Placental epithelial cell (primary cell): Measurements from ENCODE around the gene HOXA1. TPM values are rescaled to one million over a fixed set of nuclear protein-coding genes. Genes with fewer than 3 reads are reported as not detected.

Experiments
- small RNA-seq: library from RNA; depleted of rRNA; stranded (forward); fragments of <200 nt; gene quantifications from one replicate; pipeline ENCODE3, GENCODE V24; 2012
- total RNA-seq: library from RNA; depleted of rRNA; stranded (reverse); fragments of >200 nt; gene quantifications from 2 replicates; pipeline ENCODE4 v1.2.3, GENCODE V29; 2012

HOXA1 gene
- 1.2 and 1.5 TPM in 2 replicates for total RNA-seq

GRCh38 chr7:27095897-27096767 is at the start of gene HOXA1:
Gene HOXA1 (minus strand): TSS chr7:27096000. CDS start chr7:27095912, 88 bp downstream.

GRCh38 chr7:27143023-27143949 is 47.5 kb upstream of the HOXA1 start, which contains the start of gene HOXA5:
Gene HOXA5 (minus strand): TSS chr7:27143681. CDS start chr7:27143607, 74 bp downstream.

GRCh38 chr7:27130540-27131389 is 35.0 kb upstream of the HOXA1 start, which contains the start of gene HOXA4:
Gene HOXA4 (minus strand): TSS chr7:27130757. CDS start chr7:27130733, 24 bp downstream.

GRCh38 chr7:27102581-27103442 is 7.0 kb upstream of the HOXA1 start, which contains the start of gene HOXA2:
Gene HOXA2 (minus strand): TSS chr7:27102683. CDS start chr7:27102500, 183 bp downstream.

Small RNA genes within 50 kb of the gene (small RNA-seq; reads per million reads assigned to genes)
- gene RF01977, result not detected

Other genes starting within 250 kb of the HOXA1 start
- gene SKAP2, start 231.4 kb downstream of the HOXA1 start, total RNA-seq, result 8.6 and 10.7 TPM in 2 replicates
- gene HOXA2, start 6.7 kb upstream of the HOXA1 start, total RNA-seq, result 0.65 and 4.7 TPM in 2 replicates
- 0.43 and 1.6 TPM in 2 replicates for gene HOXA4, start 34.8 kb upstream of the HOXA1 start, total RNA-seq
- gene HOXA5, start 47.7 kb upstream of the HOXA1 start, total RNA-seq, result 0.39 TPM in 1 of 2 replicates, not detected in the other
- not detected in 2 replicates for gene HOXA6, start 51.8 kb upstream of the HOXA1 start, total RNA-seq
- 1.4 and 4.7 TPM in 2 replicates for gene HOXA3, start 56.6 kb upstream of the HOXA1 start, total RNA-seq
- not detected in 2 replicates for gene HOXA7, start 60.7 kb upstream of the HOXA1 start, total RNA-seq
- not detected in 2 replicates for gene HOXA9, start 69.5 kb upstream of the HOXA1 start, total RNA-seq
- gene HOXA10, start 78.3 kb upstream of the HOXA1 start, total RNA-seq, result 0.39 TPM in 1 of 2 replicates, not detected in the other
- 0.11 TPM in 1 of 2 replicates, not detected in the other for gene HOXA11, start 89.2 kb upstream of the HOXA1 start, total RNA-seq
- under 0.01 TPM in 1 of 2 replicates, not detected in the other for gene HOXA13, start 104.1 kb upstream of the HOXA1 start, total RNA-seq
- not detected in 2 replicates for gene EVX1, start 146.8 kb upstream of the HOXA1 start, total RNA-seq